Activated CD4-positive, CD25-positive, alpha-beta regulatory T cell treated with anti-CD3 and anti-CD28 coated beads, Interleukin-2, amount 50 U/mL, for 72 hours (primary cell): ENCODE measurements around the gene DISC1.
"Not testable (repeated sequence)": the region's sequence is repeated elsewhere in the genome, so short reads cannot be mapped to it uniquely, and the experiment has no call there.

Experiments
- DNase-seq: peaks from one replicate; pipeline ENCODE4 v3.0.0; 2021

DISC1 gene

GRCh38 chr1:231626535-231626950, at the start of gene DISC1:
DISC1 (plus strand) TSS chr1:231626790; CDS start chr1:231626868, 78 bp downstream.
- DNase-seq: peak; percentile 63

GRCh38 chr1:231576804-231577718, 49.5 kb upstream of the DISC1 start:
- no peak for DNase-seq

GRCh38 chr1:231580874-231581273, 45.7 kb upstream of the DISC1 start:
- DNase-seq: no peak

GRCh38 chr1:231581859-231582258, 44.7 kb upstream of the DISC1 start:
- DNase-seq: no peak

- no peak for DNase-seq
Measured at GRCh38 chr1:231583376-231583775, 43.2 kb upstream of the DISC1 start.

GRCh38 chr1:231584117-231584516, 42.5 kb upstream of the DISC1 start:
- no peak for DNase-seq

- DNase-seq: no peak
Measured at GRCh38 chr1:231584921-231585320, 41.7 kb upstream of the DISC1 start.

GRCh38 chr1:231590453-231591198, 36.0 kb upstream of the DISC1 start:
- peak; percentile 33 for DNase-seq

GRCh38 chr1:231591466-231591865, 35.1 kb upstream of the DISC1 start:
- DNase-seq: no peak

- no peak for DNase-seq
Measured at GRCh38 chr1:231592809-231593208, 33.8 kb upstream of the DISC1 start.

GRCh38 chr1:231593264-231593663, 33.3 kb upstream of the DISC1 start:
- DNase-seq: not testable (repeated sequence)

GRCh38 chr1:231594123-231594522, 32.5 kb upstream of the DISC1 start:
- DNase-seq: no peak

GRCh38 chr1:231594749-231595148, 31.8 kb upstream of the DISC1 start:
- DNase-seq: no peak

- no peak for DNase-seq
Measured at GRCh38 chr1:231596337-231596791, 30.2 kb upstream of the DISC1 start.

- DNase-seq: no peak
Measured at GRCh38 chr1:231597971-231598370, 28.6 kb upstream of the DISC1 start.

- DNase-seq: no peak
Measured at GRCh38 chr1:231600458-231600976, 26.1 kb upstream of the DISC1 start.

- no peak for DNase-seq
Measured at GRCh38 chr1:231601824-231602672, 24.5 kb upstream of the DISC1 start.

GRCh38 chr1:231602673-231602984, 24.0 kb upstream of the DISC1 start:
- no peak for DNase-seq

- DNase-seq: peak; percentile 36
Measured at GRCh38 chr1:231603598-231604275, 22.9 kb upstream of the DISC1 start.

GRCh38 chr1:231604276-231604621, 22.3 kb upstream of the DISC1 start:
- no peak for DNase-seq

- DNase-seq: no peak
Measured at GRCh38 chr1:231605149-231606100, 21.2 kb upstream of the DISC1 start.
